Gastrocnemius medialis (tissue), 4 donors: ENCODE data around the gene NUB1.

Experiments
- POLR2A ChIP-seq, 2 donors: fragments of 450-650 bp; IDR thresholded peaks; one replicate each; pipeline ENCODE4 v1.6.1; 2017; ENCODE audit warnings: antibody characterized with exemption in 2 of 2, mild to moderate bottlenecking in 2 of 2, moderate library complexity in 2 of 2
- TF ChIP-seq, protein P1 (sequence below), 5 experiments: fragments of 450-650 bp in 3 of 5; fragments of 200-600 bp in 2 of 5; sonication (generic) in 2 of 5; IDR thresholded peaks in 4 of 5; conservative IDR thresholded peaks in 1 of 5; 1 replicate in 4 of 5; 2 replicates in 1 of 5; pipeline ENCODE4 v1.5.1; 2016 to 2019; ENCODE audit warnings: antibody characterized with exemption in 5 of 5, mild to moderate bottlenecking in 3 of 5, moderate library complexity in 3 of 5

DNA sequence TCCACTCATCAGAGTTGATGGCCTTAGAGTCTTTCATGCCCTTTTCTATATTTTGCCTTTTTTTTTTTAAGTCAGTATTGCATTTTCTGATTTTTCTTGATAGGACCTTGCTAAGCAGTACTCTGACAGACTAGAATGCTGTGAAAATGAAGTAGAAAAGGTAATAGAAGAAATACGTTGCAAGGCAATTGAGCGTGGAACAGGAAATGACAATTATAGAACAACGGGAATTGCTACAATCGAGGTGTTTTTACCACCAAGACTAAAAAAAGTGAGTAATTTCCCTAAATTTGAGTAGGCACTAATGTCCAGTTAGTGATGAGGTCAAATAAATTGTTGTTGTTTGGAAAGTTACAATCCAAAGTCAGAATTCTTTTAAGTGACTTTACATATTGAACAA, 7.4 kb downstream of the NUB1 start:
- TF ChIP-seq, protein P1, sequence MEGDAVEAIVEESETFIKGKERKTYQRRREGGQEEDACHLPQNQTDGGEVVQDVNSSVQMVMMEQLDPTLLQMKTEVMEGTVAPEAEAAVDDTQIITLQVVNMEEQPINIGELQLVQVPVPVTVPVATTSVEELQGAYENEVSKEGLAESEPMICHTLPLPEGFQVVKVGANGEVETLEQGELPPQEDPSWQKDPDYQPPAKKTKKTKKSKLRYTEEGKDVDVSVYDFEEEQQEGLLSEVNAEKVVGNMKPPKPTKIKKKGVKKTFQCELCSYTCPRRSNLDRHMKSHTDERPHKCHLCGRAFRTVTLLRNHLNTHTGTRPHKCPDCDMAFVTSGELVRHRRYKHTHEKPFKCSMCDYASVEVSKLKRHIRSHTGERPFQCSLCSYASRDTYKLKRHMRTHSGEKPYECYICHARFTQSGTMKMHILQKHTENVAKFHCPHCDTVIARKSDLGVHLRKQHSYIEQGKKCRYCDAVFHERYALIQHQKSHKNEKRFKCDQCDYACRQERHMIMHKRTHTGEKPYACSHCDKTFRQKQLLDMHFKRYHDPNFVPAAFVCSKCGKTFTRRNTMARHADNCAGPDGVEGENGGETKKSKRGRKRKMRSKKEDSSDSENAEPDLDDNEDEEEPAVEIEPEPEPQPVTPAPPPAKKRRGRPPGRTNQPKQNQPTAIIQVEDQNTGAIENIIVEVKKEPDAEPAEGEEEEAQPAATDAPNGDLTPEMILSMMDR (IDR thresholded peaks at IDR 0.05 in 4 of 5, conservative IDR thresholded peaks at IDR 0.05 in 1 of 5): no peak
- TF ChIP-seq POLR2A (IDR thresholded peaks at IDR 0.05): no peak
